GM19239 (cell line): Measurements from ENCODE around the gene RABGAP1L.
A peak's percentile ranks its signal among the peaks of the same experiment; 100 is the strongest.
"Not testable (repeated sequence)": the region's sequence is repeated elsewhere in the genome, so short reads cannot be mapped to it uniquely, and the experiment has no call there.

Experiments
- DNase-seq: peaks from one replicate; pipeline ENCODE4 v3.0.0; 2011; ENCODE audit warnings: low spot score; ENCODE audit not compliant: insufficient read length
- FAIRE-seq: peaks from 2 replicates; lab custom pipeline; 2011; peaks lifted over from hg19 to GRCh38; lab: Jason Lieb, UNC

RABGAP1L gene

DNA sequence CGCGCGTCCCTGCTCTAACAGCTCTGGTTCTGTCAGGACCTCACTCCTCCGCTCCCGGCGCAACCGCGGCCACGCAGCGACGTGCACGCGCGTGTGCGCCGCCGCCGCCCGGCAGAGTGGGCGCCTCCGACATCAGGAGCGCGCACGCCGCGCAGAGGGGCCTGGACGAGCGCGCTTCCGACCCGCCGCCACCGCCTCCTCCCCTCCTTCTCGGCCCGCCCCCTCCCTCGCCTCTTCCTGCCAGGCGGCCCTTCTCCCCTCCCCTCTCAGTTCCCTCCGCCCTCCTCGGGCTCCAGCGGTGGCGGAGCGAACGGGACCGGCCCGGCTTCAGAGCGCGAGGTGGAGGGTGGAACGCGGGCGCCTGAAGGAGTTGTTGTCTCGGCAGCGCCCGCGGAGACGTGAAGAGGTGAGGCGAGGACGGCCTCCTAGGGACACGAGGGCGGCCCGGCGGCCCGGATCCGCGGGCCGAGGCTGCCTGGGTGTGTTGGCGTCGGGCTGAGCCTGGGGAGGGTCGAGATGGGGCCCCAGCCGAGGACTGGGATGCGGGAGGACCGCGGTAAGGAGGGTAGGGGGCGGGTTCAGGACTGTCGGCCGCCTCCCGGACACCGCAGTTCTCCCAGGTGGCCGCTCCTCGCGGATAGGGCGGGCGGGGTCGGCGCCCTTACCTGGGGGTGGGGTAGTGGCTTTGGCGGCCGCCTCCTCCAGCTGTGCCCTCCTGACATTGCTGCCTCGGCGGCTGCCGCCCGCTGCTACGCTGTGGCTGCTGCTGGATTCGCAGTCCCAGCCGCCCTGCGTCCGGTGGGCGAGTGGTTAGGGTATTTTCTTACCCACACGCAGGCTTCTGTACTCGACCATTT lies at the start of gene RABGAP1L:
Gene RABGAP1L (plus strand): TSS at position 269 of the 857 bp plus-strand sequence.
- DNase-seq (peak; percentile 45), FAIRE-seq (peak; percentile 98)

DNA sequence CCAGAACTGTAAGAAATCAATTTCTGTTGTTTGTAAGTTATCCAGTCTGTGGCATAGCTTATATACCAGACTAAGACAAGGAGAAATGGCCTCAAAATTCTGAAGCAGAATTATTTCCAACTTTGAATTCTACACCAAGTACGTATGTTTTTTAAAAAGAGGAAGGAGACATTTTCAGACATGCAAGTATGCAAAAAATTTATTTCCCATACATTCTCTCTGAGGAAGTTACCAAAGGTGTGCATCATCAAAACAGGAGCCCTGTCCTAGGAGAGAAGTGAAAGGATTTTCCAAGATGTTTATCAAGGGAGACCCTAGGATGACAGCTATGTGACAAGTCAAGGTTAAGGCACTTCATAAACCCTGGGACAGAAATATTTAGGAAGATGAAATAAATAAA lies 49.3 kb upstream of the RABGAP1L start:
- DNase-seq (no peak), FAIRE-seq (no peak)

DNA sequence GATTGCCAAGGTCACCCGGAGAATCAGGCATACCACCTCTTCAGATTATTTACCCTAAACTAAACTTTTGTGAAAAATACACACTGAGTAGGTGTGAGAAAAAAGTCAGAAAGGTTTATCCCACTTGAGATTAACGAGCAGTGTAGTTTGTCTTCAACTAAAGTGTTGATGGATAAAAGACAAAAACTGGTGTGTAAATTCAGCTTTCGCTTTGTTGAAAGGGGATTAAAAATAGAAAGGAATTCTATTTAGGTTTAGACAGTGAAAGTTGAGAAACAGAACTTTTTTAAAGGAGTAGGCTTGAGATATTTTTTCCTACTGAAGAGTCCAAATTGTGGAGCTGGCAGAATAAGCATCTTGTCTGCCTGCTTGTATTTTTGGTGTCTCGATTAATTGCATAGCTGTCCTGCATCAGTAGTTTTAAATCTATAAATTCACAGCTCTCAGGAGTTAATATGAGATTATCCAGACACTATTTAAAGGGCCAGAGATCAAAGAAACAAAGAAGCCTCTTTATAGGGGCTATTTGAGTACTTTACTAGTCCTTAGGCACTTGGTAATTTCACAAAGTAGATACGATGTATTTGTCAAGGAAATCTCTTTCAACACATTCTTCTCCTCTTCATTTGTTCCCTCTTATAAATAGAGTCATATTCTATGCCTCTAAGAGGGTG lies 46.7 kb upstream of the RABGAP1L start:
- DNase-seq (no peak), FAIRE-seq (no peak)

DNA sequence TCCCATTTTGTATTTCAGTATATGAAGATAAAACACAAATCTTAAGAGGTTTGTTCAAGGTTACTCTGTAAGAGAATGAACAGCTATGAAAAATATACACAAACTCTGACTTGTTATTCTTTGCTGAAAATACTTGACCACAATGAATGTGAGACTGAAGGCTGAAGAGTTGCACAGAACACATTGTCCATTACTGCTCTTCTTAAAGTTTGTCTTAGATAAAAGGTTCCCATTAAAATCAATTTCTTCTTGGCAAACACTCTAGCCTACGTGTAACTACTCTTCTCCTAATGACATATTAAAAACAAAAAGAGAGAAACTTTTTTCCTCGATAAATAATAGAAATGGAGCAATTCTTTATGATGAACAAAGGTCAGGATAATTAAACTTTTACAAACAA lies 45.2 kb upstream of the RABGAP1L start:
- FAIRE-seq: no peak
- no peak for DNase-seq

DNA sequence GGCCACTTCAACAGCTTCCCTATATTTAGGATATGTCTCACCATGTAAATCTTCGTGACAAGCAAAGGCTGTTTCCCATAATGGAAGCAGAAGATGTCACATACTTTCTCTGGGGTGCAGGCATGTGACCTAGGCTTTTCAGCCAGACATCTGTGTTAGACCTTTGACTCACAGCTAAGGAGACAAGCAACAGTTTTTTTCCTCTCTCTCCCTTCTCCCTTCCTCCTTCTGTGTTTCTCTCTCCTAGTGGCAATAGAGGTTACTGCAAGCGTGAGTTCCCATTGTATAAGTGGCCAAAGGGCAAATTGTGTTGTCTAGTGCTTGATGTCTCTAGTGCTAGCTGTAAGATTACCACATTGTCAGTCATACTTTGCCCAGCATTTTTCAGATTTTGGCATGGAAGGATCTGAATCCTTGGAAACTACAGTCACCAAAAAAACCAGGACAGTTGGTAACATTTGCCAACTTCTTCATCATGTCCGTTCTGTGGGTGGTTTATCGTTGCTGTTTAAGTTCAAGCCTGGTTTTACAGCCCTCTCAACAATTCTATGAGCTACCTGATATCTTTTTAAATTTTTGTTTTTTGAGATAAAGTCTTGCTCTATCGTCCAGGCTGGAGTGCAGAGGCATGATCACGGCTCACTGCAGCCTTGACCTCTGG lies 44.4 kb upstream of the RABGAP1L start:
- FAIRE-seq: peak; percentile 92
- peak; percentile 13 for DNase-seq

DNA sequence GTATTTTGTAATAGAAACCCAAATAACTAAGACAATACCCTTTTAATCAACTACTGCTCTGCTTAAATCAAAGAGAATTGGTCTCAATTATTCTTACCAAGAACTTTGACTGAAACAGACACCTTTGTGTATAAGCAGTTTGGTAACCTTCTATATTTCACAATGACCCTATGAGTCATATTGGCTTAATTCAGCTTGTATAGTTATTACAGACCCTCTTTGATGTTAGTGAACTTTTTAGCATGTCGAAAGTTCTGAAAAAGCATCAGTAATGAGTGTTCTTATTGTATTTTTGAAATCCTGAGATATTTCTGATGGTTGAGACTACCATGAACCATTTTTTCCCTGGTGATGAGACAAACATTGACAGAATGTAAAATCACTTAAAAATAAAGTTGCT lies 43.3 kb upstream of the RABGAP1L start:
- DNase-seq (no peak), FAIRE-seq (no peak)

DNA sequence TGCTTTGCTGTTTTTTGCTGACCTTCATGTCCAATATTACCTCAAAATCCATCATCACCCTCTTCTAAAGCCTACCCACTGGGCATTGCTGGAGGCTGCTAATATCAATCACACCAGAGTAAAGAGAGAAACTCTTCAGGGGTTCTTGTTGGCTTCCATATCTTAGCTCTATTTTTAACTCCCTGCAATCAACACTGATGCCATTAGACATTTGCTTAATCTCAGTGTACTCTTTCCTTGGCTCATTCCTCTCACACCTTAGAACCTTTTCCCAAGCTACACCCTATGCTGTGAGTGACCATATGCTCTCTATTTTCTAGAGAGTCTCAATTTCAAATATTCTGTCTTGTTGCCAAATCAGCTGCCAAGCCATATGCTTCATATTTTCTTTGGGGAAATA lies 40.6 kb upstream of the RABGAP1L start:
- DNase-seq (no peak), FAIRE-seq (no peak)

DNA sequence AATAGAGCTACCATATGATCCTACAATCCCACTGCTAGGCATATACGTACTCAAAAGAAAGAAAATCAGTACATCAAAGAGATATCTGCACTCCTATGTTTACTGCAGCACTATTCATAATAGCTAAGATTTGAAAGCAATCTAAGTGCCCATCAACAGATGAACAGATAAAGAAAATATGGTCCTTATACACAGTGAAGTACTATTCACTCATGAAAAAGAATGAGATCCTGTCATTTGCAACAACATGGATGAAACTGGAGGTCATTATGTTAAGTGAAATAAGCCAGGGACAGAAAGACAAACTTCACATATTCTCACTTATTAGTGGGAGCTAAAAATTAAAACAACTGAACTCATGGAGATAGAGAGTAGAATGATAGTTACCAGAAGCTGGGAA lies 37.0 kb upstream of the RABGAP1L start:
- not testable (repeated sequence) for FAIRE-seq, DNase-seq

DNA sequence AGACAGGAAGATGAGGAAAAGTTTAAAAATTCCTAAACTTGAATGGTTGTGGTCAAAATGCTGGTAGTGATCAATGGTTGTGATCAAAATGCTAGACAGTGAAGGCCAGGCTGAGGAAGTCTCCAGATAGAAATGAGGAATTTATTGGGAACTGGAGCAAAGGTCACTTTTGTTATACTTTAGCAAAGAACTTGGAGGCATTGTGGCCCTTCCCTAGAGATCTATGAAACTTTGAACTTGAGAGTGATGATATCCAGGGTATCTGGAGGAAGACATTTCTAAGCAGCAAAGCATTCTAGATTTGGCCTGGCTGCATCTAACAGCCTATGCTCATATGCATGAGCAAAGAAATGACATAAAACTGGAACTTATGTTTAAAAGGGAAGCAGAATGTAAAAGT lies 35.5 kb upstream of the RABGAP1L start:
- no peak for DNase-seq
- no peak for FAIRE-seq

DNA sequence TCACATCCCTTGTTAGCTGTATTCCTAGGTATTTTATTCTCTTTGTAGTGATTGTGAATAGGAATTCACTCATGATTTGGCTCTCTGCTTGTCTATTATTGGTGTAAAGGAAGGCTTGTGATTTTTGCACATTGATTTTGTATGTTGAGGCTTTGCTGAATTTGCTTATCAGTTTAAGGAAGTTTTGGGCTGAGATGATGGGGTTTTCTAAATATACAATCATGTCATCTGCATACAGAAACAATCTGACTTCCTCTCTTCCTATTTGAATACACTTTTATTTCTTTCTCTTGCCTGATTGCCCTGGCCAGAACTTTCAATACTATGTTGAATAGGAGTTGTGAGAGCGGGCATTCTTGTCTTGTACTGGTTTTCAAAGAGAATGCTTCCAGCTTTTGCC lies 32.1 kb upstream of the RABGAP1L start:
- FAIRE-seq, DNase-seq: not testable (repeated sequence)

DNA sequence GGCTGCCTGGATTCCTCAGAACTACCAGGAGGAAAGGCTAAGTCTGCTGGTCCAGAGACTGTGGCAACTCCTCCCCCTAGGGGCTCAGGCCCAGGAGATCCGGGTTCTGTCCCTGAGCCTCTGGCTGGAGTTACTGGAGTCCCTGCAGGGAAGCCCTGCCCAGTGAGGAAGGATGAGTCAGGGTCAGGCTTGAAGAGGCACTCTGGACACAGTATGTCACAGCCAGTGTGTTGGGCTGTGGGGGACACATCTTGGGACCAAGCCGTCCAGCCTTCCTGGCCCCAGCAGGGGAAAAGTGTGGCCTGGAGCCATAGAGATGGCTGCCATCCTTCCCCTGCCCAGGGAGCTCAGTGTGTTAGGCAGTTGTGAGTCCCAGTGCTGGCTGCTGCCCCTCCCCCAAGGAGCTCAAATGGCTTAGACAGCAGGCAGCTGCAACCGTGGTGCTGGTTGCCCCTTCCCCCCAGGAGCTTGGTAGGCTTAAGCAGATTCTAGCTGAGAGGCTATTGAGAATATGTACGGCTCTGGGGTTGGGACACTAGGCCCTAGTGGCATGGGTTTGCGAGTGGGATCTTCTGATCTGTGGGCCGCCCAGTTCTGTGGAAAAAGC lies 28.2 kb upstream of the RABGAP1L start:
- no peak for DNase-seq

DNA sequence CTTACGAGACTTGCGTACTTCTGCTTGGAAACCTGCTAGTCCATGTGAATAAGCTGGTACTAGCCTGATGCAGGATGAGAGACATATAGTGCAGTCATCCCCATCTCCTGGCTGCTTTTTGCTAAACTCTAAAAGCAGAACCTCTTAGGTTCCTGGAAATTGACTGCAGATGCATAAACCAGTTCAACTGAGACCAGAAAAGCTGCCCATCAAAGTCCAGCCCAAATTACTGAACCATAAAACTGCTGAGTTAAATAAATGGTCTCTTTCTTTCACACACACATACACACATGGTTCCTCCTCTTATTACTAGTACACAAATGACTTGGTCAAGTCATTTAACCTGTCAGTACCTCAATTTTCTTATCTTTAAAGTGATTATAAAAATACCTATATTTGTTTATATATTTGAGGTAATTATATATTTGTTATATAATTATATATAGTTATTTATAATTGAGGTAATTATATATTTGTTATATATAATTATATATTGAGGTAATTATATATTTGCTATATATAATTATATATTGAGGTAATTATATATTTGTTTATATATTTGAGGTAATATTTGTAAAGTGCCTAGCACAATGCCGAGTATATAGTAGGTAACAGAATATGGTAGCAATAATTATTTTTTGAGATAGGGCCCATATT lies 25.2 kb upstream of the RABGAP1L start:
- DNase-seq (peak; percentile 10), FAIRE-seq (no peak)

More for the DNA sequence above, 28.2 kb upstream of the RABGAP1L start:
- FAIRE-seq: no peak

DNA sequence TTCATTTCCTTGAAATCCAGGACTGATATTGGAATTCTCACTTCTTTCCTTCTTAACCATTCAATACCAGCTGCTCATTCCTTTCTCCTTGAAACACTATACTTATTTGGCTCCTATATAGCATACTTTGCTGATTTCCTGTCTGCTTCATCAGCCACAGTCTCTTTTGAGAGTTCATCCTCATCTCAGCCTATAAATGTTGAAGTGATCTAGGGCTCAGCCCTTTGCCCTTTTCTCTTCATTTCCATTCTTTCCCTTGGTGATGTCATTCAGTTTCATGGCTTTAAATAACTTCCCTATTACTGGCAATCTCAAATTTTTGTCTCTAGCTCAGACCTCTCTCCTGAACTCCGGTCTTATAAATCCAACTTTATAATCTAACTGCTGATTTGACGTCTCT lies 24.1 kb upstream of the RABGAP1L start:
- no peak for DNase-seq
- FAIRE-seq: no peak

DNA sequence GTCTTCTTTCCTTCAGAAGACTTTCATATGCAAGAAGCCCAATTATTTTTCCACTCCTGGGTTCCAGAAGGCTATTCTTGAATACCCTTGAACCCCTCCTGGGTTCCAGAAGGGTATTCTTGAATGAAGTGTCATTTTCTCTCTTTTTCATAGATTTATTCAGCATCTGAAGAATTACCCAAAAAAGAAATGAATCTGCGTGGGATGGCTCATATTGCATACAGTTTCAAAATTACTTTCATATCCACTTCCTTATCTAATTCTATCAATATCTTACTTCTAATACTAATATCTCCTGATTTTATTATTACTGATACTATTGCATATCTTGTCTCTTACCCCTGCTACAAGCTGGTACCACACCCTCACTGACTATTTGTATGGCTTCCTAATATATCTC lies 22.6 kb upstream of the RABGAP1L start:
- FAIRE-seq: no peak
- no peak for DNase-seq

DNA sequence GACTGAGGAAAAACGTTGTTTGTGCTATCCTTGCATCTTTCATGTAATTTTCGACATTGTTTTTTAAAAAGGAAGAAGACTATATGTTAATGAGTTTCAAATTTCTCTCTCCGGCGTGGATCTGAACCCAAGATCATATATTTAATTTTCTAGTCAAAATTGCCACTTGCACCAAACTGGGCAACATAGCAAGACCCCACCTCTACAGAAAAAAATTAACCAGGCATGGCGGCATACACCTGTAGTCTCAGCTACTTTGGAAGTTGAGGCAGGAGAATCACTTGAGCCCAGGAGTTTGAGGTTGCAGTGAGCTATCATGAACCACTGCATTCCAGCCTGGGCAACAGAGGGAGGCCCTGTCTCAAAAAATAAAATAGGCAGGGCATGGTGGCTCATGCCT lies 16.5 kb upstream of the RABGAP1L start:
- DNase-seq: no peak
- FAIRE-seq: no peak

DNA sequence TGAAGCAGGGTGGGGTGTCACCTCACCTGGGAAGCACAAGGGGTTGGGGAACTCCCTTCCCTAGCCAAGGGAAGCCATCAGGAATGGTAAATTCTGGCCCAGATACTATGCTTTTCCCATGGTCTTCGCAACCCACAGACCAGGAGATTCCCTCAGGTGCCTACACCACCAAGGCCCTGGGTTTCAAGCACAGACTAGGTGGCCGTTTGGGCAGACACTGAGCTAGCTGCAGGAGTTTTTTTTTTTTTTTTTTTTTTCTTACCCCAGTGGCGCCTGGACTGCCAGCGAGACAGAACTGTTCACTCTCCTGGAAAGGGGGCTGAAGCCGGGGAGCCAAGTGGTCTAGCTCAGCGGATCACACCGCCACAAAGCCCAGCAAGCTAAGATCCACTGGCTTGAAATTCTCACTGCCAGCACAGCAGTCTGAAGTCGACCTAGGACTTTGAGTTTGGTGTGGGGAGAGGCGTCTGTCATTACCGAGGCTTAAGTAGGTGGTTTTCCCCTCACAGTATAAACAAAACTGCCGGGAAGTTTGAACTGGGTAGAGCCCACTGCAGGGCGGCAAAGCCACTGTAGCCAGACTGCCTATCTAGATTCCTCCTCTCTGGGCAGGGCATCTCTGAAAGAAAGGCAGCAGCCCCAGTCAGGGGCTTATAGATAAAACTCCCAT lies 15.5 kb upstream of the RABGAP1L start:
- not testable (repeated sequence) for DNase-seq, FAIRE-seq

DNA sequence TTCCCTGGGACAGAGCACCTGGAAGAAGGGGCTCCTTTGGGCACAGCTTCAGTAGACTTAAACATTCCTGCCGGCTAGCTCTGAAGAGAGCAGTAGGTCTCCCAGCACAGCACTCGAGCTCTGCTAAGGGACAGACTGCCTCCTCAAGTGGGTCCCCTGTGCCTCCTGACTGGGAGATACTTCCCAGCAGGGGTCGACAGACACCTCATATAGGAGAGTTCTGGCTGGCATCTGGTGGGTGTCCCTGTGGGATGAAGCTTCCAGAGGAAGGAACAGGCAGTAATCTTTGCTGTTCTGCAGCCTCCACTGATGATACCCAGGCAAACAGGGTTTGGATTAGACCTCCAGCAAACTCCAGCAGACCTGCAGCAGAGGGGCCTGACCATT lies 14.9 kb upstream of the RABGAP1L start:
- FAIRE-seq, DNase-seq: not testable (repeated sequence)

DNA sequence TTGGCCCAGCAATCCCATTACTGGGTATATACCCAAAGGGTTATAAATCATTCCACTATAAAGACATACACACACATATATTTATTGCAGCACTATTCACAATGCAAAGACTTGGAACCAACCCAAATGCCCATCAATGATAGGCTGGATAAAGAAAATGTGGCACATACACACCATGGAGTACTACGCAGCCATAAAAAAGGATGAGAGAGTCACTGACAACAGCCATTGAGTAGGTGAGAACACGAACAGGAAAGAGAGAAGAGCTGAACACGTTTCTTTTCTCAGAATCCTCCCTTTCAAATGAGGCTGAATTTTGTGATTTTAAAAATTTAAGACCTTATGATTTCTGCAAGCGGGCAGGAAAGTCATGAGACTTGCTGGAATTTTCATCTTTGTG lies 10.1 kb upstream of the RABGAP1L start:
- FAIRE-seq: no peak

DNA sequence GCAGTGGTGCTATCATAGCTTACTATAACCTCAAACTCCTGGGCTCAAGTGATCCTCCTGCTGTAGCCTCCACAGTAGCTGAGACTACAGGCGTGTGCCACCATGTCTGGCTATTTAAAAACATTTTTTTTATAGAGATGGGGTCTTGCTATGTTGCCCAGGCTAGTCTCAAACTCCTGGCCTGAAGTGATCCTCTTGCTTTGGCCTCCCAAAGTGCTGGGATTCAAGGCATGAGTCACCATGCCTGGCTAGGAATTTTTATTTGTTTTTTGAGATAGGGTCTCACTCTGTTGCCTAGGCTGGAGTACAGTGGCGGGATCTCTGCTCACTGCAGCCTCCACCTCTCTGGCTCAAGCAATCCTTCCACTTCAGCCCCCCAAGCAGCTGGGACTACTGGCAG lies 8.8 kb upstream of the RABGAP1L start:
- DNase-seq (no peak), FAIRE-seq (no peak)

More for the DNA sequence above, 10.1 kb upstream of the RABGAP1L start:
- DNase-seq: no peak

DNA sequence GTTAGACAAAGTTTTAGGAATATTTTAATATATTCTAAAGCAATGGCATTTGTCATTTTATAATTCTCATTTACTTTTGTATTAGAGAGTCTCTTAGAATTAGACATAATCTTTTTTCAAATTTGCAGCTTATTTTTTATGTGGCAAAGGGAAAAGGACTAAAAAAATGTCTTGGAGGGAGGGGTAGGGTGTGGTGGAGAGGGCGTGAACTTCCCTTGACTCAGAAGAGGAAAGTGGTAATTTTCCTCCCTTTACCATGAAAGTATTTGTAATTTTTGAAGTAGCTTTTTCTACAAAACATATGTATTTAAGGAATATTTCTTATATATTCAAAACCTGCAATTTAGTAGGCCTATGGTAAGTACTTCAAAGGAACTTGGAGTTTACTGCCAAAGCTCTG lies 6.9 kb upstream of the RABGAP1L start:
- DNase-seq (no peak), FAIRE-seq (no peak)
